NB4 (cell line): Measurements from ENCODE around the gene DOCK2.

Experiments used
- DNase-seq: peaks from one replicate; pipeline ENCODE4 v3.0.0; 2010; ENCODE audit warnings: low read depth
- H3K4me3 ChIP-seq: one replicate; pipeline ENCODE4 v1.5.1; 2011; ENCODE audit warnings: mild to moderate bottlenecking, low read depth, low read length, moderate library complexity
- MYC ChIP-seq: IDR thresholded peaks from 2 replicates; pipeline ENCODE4 v1.6.1; 2011; ENCODE audit warnings: low read depth, low read length
- POLR2A ChIP-seq: IDR thresholded peaks from 2 replicates; pipeline ENCODE4 v1.6.1; 2011; ENCODE audit warnings: mild to moderate bottlenecking; ENCODE audit not compliant: insufficient read length; ENCODE audit errors: extremely low read depth
- TF ChIP-seq, protein P1 (sequence below): IDR thresholded peaks from 2 replicates; pipeline ENCODE4 v1.6.1; 2011; ENCODE audit warnings: low read depth, low read length
- TF ChIP-seq, protein P2 (sequence below): IDR thresholded peaks from one replicate; pipeline ENCODE4 v1.5.1; 2012; ENCODE audit warnings: low read depth, low read length

Gene DOCK2

DNA sequence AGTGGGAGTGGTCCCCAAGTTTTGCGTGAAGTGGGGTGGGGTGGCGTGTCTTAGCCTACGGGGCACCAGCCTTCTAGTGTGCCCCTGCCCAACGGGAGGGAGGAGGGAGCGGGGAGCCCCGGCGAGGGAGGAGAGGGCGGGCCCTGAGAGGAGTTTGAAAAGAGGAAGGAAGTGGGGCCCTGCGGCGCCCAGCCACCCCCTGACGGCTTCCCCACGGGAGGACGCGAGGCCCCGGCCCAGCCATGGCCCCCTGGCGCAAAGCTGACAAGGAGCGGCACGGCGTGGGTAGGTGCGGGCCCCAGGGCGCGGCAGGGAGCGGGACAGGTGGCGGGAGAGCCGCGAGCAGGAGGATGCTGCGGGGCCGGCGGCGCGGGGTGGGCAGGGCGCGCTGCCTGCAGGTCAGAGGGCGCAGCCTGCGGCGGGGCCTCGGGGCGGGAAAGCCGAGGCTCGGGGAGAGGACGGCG lies at the start of gene DOCK2:
TSS of gene DOCK2 (plus strand) at position 191 of the 464 bp plus-strand sequence. CDS start at position 243, 52 bp downstream.
- peak; percentile 93 for DNase-seq
- peak; percentile 17; the same call in 1 of the 2 replicates for TF ChIP-seq MYC
- TF ChIP-seq POLR2A: peak; percentile 63
- TF ChIP-seq, protein P1, sequence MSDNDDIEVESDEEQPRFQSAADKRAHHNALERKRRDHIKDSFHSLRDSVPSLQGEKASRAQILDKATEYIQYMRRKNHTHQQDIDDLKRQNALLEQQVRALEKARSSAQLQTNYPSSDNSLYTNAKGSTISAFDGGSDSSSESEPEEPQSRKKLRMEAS: no peak
- TF ChIP-seq, protein P2, sequence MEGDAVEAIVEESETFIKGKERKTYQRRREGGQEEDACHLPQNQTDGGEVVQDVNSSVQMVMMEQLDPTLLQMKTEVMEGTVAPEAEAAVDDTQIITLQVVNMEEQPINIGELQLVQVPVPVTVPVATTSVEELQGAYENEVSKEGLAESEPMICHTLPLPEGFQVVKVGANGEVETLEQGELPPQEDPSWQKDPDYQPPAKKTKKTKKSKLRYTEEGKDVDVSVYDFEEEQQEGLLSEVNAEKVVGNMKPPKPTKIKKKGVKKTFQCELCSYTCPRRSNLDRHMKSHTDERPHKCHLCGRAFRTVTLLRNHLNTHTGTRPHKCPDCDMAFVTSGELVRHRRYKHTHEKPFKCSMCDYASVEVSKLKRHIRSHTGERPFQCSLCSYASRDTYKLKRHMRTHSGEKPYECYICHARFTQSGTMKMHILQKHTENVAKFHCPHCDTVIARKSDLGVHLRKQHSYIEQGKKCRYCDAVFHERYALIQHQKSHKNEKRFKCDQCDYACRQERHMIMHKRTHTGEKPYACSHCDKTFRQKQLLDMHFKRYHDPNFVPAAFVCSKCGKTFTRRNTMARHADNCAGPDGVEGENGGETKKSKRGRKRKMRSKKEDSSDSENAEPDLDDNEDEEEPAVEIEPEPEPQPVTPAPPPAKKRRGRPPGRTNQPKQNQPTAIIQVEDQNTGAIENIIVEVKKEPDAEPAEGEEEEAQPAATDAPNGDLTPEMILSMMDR: no peak
- peak within 1 kb of the TSS; percentile 85 for H3K4me3 ChIP-seq

DNA sequence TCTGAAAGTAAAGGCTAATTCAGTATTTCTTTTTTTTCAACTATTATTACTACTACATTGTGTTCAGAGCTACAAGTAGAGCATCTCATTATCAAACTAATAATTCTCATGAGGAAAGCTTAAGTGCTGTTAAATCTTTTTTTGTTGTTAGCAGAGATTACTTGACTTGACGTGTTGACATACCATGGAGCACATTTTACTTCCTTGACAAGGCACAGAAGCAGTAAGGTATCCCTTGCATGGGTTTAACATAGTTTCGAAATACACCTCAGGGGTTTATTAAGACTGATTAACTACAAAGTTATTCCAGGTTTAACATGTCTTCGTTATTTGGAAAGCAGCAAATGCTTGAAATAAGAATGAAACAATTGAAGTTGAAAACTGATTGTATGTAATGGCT lies 46.5 kb upstream of the DOCK2 start:
- no peak overlapping the region for H3K4me3 ChIP-seq
- TF ChIP-seq POLR2A (no peak), MYC (no peak)
- TF ChIP-seq, protein P2: no peak
- TF ChIP-seq, protein P1: no peak
- DNase-seq: no peak

GRCh38 chr5:169591636-169592035 lies 45.4 kb upstream of the DOCK2 start:
- no peak for DNase-seq
- TF ChIP-seq, protein P2: no peak
- TF ChIP-seq MYC: no peak
- TF ChIP-seq, protein P1: no peak
- TF ChIP-seq POLR2A: no peak
- H3K4me3 ChIP-seq: no peak overlapping the region

DNA sequence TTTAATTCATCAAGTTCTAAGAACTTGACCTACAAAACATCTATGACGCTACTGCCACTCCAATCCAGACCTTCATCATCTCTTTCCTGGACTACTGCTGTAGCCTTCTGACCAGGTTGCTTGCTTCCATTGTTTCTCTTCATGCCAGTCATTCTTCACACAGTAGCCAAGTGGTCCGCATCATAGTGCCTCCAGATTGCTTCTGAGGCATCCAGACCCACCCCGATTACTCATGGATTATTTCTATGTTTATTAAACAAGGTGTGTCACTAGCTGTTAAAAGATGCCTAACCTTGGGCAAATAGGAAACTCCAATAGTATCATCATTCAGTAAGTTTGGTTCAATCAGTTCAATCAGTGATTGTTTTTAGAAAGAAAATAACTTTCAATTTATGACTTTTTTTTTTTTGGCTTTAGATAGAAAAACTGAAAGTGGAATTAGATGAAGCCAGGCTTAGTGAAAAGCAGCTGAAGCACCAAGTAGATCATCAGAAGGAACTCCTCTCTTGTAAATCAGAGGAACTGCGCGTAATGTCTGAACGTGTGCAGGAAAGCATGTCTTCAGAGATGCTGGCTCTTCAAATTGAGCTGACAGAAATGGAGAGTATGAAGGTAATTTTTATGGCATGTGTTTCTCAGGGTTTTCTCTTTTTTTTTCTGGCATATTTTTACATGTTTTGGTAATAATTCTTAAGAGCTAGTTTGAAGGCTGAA lies 44.0 kb upstream of the DOCK2 start:
- TF ChIP-seq POLR2A: no peak
- TF ChIP-seq, protein P2: no peak
- no peak overlapping the region for H3K4me3 ChIP-seq
- DNase-seq: no peak

GRCh38 chr5:169595172-169595820 lies 41.8 kb upstream of the DOCK2 start:
- no peak overlapping the region for H3K4me3 ChIP-seq
- DNase-seq: no peak
- TF ChIP-seq POLR2A (no peak), MYC (no peak)
- TF ChIP-seq, protein P2: no peak
- TF ChIP-seq, protein P1: no peak
